ENCODE data around the gene MAPK8. TPM values are rescaled to one million over a fixed set of nuclear protein-coding genes. Genes with fewer than 3 reads are reported as not detected.

Gene MAPK8
- total RNA-seq, 3 donors from 2014 or later = 47.1 to 56.4 (median 53.5) TPM

GRCh38 chr10:48429309-48429708 is 122.8 kb downstream of the MAPK8 start:
- intact Hi-C loops (cut with DNase I, micrococcal nuclease) = no loop called here
- no peak for TF ChIP-seq CTCF (IDR thresholded peaks at IDR 0.05)
- H3K4me1 ChIP-seq (ENCODE audit: low read depth) = no peaks in the 10 kb centered on the region
- no peak for ATAC-seq
- H3K36me3 ChIP-seq (ENCODE audit: low read depth) = no peaks in the 10 kb centered on the region
- H3K9me3 ChIP-seq = no peaks in the 10 kb centered on the region
- H3K4me3 ChIP-seq = no peak overlapping the region
- no peak for DNase-seq

DNA sequence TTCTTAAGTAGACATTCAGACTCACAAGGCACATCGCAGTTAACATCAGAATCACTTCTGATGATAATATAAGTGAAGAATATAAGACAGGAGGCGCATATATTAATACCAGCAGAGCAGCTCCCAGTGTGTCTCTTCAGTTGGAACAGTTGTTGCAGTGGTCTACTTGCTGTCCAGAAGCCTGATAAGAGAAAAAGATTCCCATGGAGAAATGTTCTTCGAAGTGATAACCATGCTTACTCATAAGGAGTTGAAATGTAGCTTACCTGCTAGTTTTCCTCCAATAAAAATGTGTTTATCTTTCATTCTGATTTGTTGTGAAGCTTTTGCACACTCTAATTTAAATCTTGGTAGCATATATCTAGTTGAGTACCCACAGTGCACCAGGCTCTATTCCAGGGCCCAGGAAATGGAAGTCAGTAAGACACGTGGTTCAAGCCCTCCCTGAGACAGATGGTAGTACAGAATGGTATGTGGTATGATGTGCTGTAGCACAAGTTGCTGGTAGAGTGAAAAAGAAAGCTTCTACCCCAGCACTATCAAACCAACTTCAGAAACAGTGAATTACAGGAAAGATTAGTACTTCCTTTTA is 124.0 kb downstream of the MAPK8 start:
- DNase-seq (no peak), ATAC-seq (no peak)
- Histone ChIP-seq H3K4me1 (ENCODE audit: low read depth) (no peaks in the 10 kb centered on the region), H3K9me3 (no peaks in the 10 kb centered on the region), H3K4me3 (no peak overlapping the region), H3K36me3 (ENCODE audit: low read depth) (no peaks in the 10 kb centered on the region)
- no peak for TF ChIP-seq CTCF (IDR thresholded peaks at IDR 0.05)
- intact Hi-C loops (cut with DNase I, micrococcal nuclease) = no loop called here

GRCh38 chr10:48431871-48432270 is 125.4 kb downstream of the MAPK8 start:
- Histone ChIP-seq H3K9me3 (no peaks in the 10 kb centered on the region), H3K4me1 (ENCODE audit: low read depth) (no peaks in the 10 kb centered on the region), H3K4me3 (no peak overlapping the region), H3K36me3 (ENCODE audit: low read depth) (no peaks in the 10 kb centered on the region)
- intact Hi-C loops (cut with DNase I, micrococcal nuclease) = no loop called here
- TF ChIP-seq CTCF (IDR thresholded peaks at IDR 0.05) = no peak
- ATAC-seq = no peak
- no peak for DNase-seq

GRCh38 chr10:48437546-48437945 is 131.1 kb downstream of the MAPK8 start:
- DNase-seq (no peak), ATAC-seq (no peak)
- no peaks in the 10 kb centered on the region for H3K36me3 ChIP-seq (ENCODE audit: low read depth)
- TF ChIP-seq CTCF (IDR thresholded peaks at IDR 0.05) = no peak
- intact Hi-C loops (cut with DNase I, micrococcal nuclease) = no loop called here
- no peak overlapping the region for H3K4me3 ChIP-seq
- no peaks in the 10 kb centered on the region for H3K9me3 ChIP-seq
- no peaks in the 10 kb centered on the region for H3K4me1 ChIP-seq (ENCODE audit: low read depth)

GRCh38 chr10:48439031-48439430 is 132.6 kb downstream of the MAPK8 start:
- no peaks in the 10 kb centered on the region for H3K36me3 ChIP-seq (ENCODE audit: low read depth)
- ATAC-seq = no peak

More at GRCh38 chr10:48439031-48439430, 132.6 kb downstream of the MAPK8 start:
- Histone ChIP-seq H3K4me1 (ENCODE audit: low read depth) (no peaks in the 10 kb centered on the region), H3K4me3 (no peak overlapping the region), H3K9me3 (no peaks in the 10 kb centered on the region)
- no peak for DNase-seq
- intact Hi-C loops (cut with DNase I, micrococcal nuclease) = no loop called here
- TF ChIP-seq CTCF (IDR thresholded peaks at IDR 0.05) = no peak
